Activated T-cell treated with anti-CD3 and anti-CD28 coated beads for 48 hours (primary cell): ENCODE data around the gene ASIC2.

Experiments used
- DNase-seq: peaks from one replicate; pipeline ENCODE4 v3.0.0-alpha.2; 2020; ENCODE audit warnings: low read depth

Gene ASIC2

GRCh38 chr17:33057564-33057963, 235.5 kb downstream of the ASIC2 start:
- no peak for DNase-seq

GRCh38 chr17:33056399-33057146, 236.5 kb downstream of the ASIC2 start:
- no peak for DNase-seq

GRCh38 chr17:33055746-33056145, 237.3 kb downstream of the ASIC2 start:
- no peak for DNase-seq

GRCh38 chr17:33055171-33055611, 237.9 kb downstream of the ASIC2 start:
- no peak for DNase-seq

GRCh38 chr17:33054412-33054811, 238.7 kb downstream of the ASIC2 start:
- DNase-seq: no peak

- DNase-seq: no peak
Observed at GRCh38 chr17:33053676-33054075, 239.4 kb downstream of the ASIC2 start.

- no peak for DNase-seq
Observed at GRCh38 chr17:33052856-33053255, 240.2 kb downstream of the ASIC2 start.

GRCh38 chr17:33050611-33051140, 242.4 kb downstream of the ASIC2 start:
- no peak for DNase-seq

GRCh38 chr17:33049781-33050414, 243.2 kb downstream of the ASIC2 start:
- peak; percentile 8 for DNase-seq

GRCh38 chr17:33046361-33047255, 246.5 kb downstream of the ASIC2 start:
- DNase-seq: no peak

GRCh38 chr17:33045216-33045615, 247.9 kb downstream of the ASIC2 start:
- no peak for DNase-seq

GRCh38 chr17:33044771-33045170, 248.3 kb downstream of the ASIC2 start:
- DNase-seq: no peak

GRCh38 chr17:33040461-33040860, 252.6 kb downstream of the ASIC2 start:
- no peak for DNase-seq

GRCh38 chr17:33039874-33040273, 253.2 kb downstream of the ASIC2 start:
- DNase-seq: no peak

- no peak for DNase-seq
Observed at GRCh38 chr17:33038740-33039139, 254.4 kb downstream of the ASIC2 start.

GRCh38 chr17:33033176-33033575, 259.9 kb downstream of the ASIC2 start:
- no peak for DNase-seq

GRCh38 chr17:33028778-33029177, 264.3 kb downstream of the ASIC2 start:
- DNase-seq: no peak

GRCh38 chr17:33028061-33028460, 265.0 kb downstream of the ASIC2 start:
- no peak for DNase-seq

- DNase-seq: no peak
Observed at GRCh38 chr17:33024688-33025486, 268.2 kb downstream of the ASIC2 start.

GRCh38 chr17:33023790-33024189, 269.3 kb downstream of the ASIC2 start:
- DNase-seq: no peak

- DNase-seq: no peak
Observed at GRCh38 chr17:33021731-33022408, 271.2 kb downstream of the ASIC2 start.
